ENCODE measurements around the gene MYBPH. TPM values are rescaled to one million over a fixed set of nuclear protein-coding genes. Genes with fewer than 3 reads are reported as not detected.

Gene MYBPH
- total and polyA plus RNA-seq, 2 donors (not counting 3 experiments of a cell fraction or from before 2014, with no cell fraction given) = not detected

- Histone ChIP-seq H3K9me1 (replicated peaks; ENCODE audit: control insufficient read depth, extremely low read depth, insufficient read depth, low read length) (no peaks in the 10 kb centered on the region), H3K4me2 (ENCODE audit: insufficient read depth, low read length) (no peak overlapping the region), H3K79me2 (ENCODE audit: control insufficient read depth, insufficient read depth, low read length) (no peaks in the 10 kb centered on the region), H3K9ac (replicated peaks; ENCODE audit: extremely low read depth, insufficient read depth, low read length) (no peak overlapping the region), H3K27ac (ENCODE audit: insufficient read depth, low read depth, low read length) (no peak overlapping the region), H3K27me3 (ENCODE audit: control insufficient read depth in 2 of 2, insufficient read depth in 2 of 2, low read length in 2 of 2) (peaks cover 8 to 26% of the 10 kb centered on the region in 2 experiments), H2AFZ (ENCODE audit: low read depth, low read length) (no peak overlapping the region), H3K4me3 (replicated peaks in 1 of 3; ENCODE audit: insufficient read depth in 1 of 3, low read depth in 1 of 3, low read length in 3 of 3) (no peak overlapping the region), H3K36me3 (ENCODE audit: control insufficient read depth in 2 of 2, extremely low read depth in 1 of 2, insufficient read depth in 2 of 2, low read length in 2 of 2) (no peaks in the 10 kb centered on the region), H3K9me3 (replicated peaks; ENCODE audit: control insufficient read depth, insufficient read depth, low read length) (no peaks in the 10 kb centered on the region), H4K20me1 (replicated peaks; ENCODE audit: control insufficient read depth, extremely low read depth, insufficient read depth, low read length) (no peaks in the 10 kb centered on the region), H3K4me1 (ENCODE audit: control insufficient read depth, extremely low read depth, insufficient read depth, low read length) (no peaks in the 10 kb centered on the region)
- BruUV-seq (replicated peaks) = no TSS peak
- ChIA-PET POLR2A (interaction anchor here (0.7 kb wide), 1 partner anchor 14 kb away, joined by 4 read pairs; the partner anchor contains the start of gene MYBPH), CTCF (interaction anchor here (0.8 to 2.0 kb wide), 3 partner anchors 11 to 44 kb away, joined by 4 to 7 read pairs (median 4); no protein-coding TSS in a partner anchor)
- DNase-seq (ENCODE audit: low read depth, low spot score) (no peak), FAIRE-seq (no peak)
- dilution Hi-C loops (cut with MboI; ENCODE audit: extremely low pct_ligation_motif_present, low sequenced_read_pairs) = no loop called here
- TF ChIP-seq JUN (IDR thresholded peaks at IDR 0.05; ENCODE audit: borderline replicate concordance, insufficient read depth, insufficient read length, low read depth) = no peak
- no peak for TF ChIP-seq POLR2A (IDR thresholded peaks at IDR 0.05; ENCODE audit: low read depth, low read length)
- TF ChIP-seq POLR2AphosphoS5 (IDR thresholded peaks at IDR 0.05; ENCODE audit: insufficient read depth, low read depth, low read length) = no peak
- no peak for TF ChIP-seq FOS (IDR thresholded peaks at IDR 0.05; ENCODE audit: borderline replicate concordance, insufficient read depth, low read length)
- TF ChIP-seq GATA2 (IDR thresholded peaks at IDR 0.05; ENCODE audit: insufficient read depth, insufficient read length, low read depth, low read length) = no peak
- no peak for TF ChIP-seq MYC (IDR thresholded peaks at IDR 0.05; ENCODE audit: low read depth, low read length)
- TF ChIP-seq MAX (IDR thresholded peaks at IDR 0.05; ENCODE audit: insufficient read depth, insufficient read length) = no peak
- TF ChIP-seq CTCF (IDR thresholded peaks at IDR 0.05; ENCODE audit: extremely low read depth in 1 of 2, insufficient read depth in 1 of 2, low read depth in 1 of 2, low read length in 2 of 2) = no peak
- no peak for TF ChIP-seq EZH2 (IDR thresholded peaks at IDR 0.05; ENCODE audit: borderline replicate concordance, low read depth, low read length, severe bottlenecking)
- intact Hi-C loops (cut with micrococcal nuclease) = no loop called here
Measured at GRCh38 chr1:203161175-203161574, 14.5 kb downstream of the MYBPH start.

Data from endothelial cell of umbilical vein (primary cell).